GM18951 (cell line): ENCODE results near the gene PELO.
"Not testable (repeated sequence)": the region's sequence is repeated elsewhere in the genome, so short reads cannot be mapped to it uniquely, and the experiment has no call there.

ENCODE experiments used
- POLR2A ChIP-seq: IDR thresholded peaks from 4 replicates; pipeline ENCODE4 v1.6.1; 2011; ENCODE audit warnings: mild to moderate bottlenecking; ENCODE audit not compliant: insufficient read length, insufficient read depth; ENCODE audit errors: extremely low read depth
- in situ Hi-C: fragments of 300-500 bp; cut with MboI; formaldehyde crosslinking; loops from one replicate; pipeline ENCODE4 v1.12.0; 2022; ENCODE audit warnings: low sequenced_read_pairs, mixed read lengths, inconsistent platforms; ENCODE audit not compliant: unreplicated experiment

Gene PELO

GRCh38 chr5:52787600-52788504, at the start of gene PELO, which contains the start of gene ITGA1:
Gene PELO, plus strand, starts transcription at chr5:52787916. Its CDS starts 12,479 bp downstream, at chr5:52800395.
Gene ITGA1, plus strand, starts transcription at chr5:52787916. Its CDS starts 438 bp downstream, at chr5:52788354.
- in situ Hi-C loops, result no loop called here
- no peak for TF ChIP-seq POLR2A

DNA sequence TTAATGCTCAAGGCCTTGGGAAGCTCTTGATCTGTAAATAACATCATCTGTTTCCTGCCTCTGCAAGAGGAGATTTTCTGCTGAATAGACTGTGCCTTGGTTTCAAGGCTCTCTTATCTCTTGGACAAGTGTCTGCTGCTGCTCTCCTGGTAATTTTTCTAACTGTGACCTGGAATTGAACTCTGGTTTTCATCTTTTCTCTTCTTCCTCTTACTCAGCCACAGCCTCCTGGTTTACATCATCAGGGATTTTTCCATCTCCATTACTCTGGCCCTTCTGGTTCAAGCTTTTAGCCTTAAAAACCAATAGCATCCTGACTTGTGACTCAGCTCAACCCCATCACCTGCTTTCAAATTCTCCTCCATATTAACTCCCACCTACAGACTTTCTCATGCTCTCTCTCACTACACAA, 49.6 kb upstream of the PELO start:
- no peak for TF ChIP-seq POLR2A
- in situ Hi-C loops, result no loop called here

- no peak for TF ChIP-seq POLR2A
- in situ Hi-C loops, result no loop called here
These were observed 47.7 kb upstream of the PELO start for GRCh38 chr5:52740007-52740406.

- no peak for TF ChIP-seq POLR2A
- in situ Hi-C loops, result no loop called here
These were observed 44.7 kb upstream of the PELO start for GRCh38 chr5:52743012-52743411.

GRCh38 chr5:52743529-52743928, 44.2 kb upstream of the PELO start:
- no peak for TF ChIP-seq POLR2A
- in situ Hi-C loops, result no loop called here

DNA sequence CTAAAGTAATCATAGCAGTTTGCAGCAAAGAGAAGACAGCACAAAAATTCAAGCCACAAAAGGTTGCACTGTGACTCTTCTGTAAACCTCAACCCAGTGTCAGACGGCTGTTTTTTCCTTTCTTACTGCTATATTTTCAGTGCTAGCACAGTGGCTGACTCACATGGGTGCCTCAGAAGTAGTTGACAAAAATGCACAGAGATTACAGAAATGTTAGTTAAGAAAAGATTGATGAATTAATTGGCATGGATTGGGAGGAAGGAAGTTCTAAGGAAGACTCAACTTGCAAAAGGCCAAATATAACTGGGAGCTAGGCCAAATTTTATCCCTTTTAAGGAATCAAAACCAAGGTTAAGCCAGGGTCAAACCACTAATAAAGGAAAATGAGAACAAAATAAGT, 43.7 kb upstream of the PELO start:
- no peak for TF ChIP-seq POLR2A
- in situ Hi-C loops, result no loop called here

- in situ Hi-C loops, result not testable (repeated sequence)
These were observed 42.8 kb upstream of the PELO start for GRCh38 chr5:52744867-52745458.

DNA sequence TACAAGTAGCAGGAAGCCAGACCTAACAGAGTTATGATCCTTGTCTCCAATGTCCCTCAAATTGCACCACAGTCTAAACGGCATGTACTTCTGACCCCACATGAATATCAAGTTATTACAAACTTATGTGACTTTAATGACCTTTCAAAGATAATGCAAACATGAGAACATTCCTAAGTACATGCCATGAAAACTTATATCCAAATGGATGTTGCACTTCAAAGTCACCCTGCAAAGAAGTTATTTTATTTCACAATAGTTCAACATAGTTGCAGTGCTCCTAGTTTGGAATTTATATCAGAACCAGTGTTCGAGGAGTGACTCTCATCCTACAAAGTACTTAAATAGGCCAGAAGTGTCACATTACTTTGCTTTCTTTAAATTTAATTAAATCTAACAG, 41.2 kb upstream of the PELO start:
- in situ Hi-C loops, result no loop called here
- TF ChIP-seq POLR2A, result no peak

- TF ChIP-seq POLR2A, result no peak
- in situ Hi-C loops, result no loop called here
These were observed 39.1 kb upstream of the PELO start for GRCh38 chr5:52748590-52748989.

DNA sequence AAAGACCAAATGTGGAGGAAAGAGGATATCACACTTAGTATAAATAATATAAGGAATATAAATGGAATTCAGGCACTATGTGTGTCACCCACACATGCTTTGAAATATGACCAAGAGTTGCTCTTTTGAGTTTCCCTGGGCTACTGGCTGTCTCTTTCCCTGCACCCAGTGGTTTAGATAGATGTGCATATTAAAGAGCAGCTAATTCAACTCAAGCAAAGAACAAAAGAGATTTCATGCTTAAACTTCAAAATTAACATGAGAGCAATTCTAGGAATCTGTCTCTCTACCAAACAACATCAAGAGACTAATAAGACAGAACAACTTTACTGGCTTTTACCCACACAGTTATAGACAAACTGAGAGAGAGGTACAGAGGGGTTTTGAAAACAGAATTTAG, 38.0 kb upstream of the PELO start:
- no peak for TF ChIP-seq POLR2A

GRCh38 chr5:52751137-52751536, 36.6 kb upstream of the PELO start:
- in situ Hi-C loops, result no loop called here

More for the DNA sequence above, 38.0 kb upstream of the PELO start:
- in situ Hi-C loops, result no loop called here

GRCh38 chr5:52754051-52754450, 33.7 kb upstream of the PELO start:
- in situ Hi-C loops, result no loop called here
- no peak for TF ChIP-seq POLR2A

More at GRCh38 chr5:52751137-52751536, 36.6 kb upstream of the PELO start:
- no peak for TF ChIP-seq POLR2A

DNA sequence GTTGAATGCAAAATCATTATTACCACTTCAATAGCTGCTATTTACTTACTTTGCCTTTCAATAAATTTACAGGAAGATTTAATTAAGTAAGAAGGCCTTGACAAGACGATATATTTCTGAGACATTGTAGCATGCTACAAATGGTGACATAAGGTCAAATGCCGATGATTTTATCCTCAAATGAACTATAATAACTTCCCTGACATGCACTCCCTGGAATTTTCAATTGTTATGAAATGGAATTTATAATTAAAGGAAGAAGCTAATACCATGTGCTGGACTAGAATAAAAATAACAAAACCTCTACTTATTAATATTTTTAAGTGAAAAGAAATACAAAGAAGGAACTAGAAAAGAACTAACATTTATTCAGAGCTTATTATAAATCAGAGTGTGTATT, 30.2 kb upstream of the PELO start:
- TF ChIP-seq POLR2A, result no peak
- in situ Hi-C loops, result no loop called here

- in situ Hi-C loops, result no loop called here
- TF ChIP-seq POLR2A, result no peak
These were observed 29.7 kb upstream of the PELO start for GRCh38 chr5:52758014-52758413.
